HepG2 (cell line): ENCODE data around the gene TTLL7. TPM values are rescaled to one million over a fixed set of nuclear protein-coding genes. Genes with fewer than 3 reads are reported as not detected.
"Not testable (repeated sequence)": the region's sequence is repeated elsewhere in the genome, so short reads cannot be mapped to it uniquely, and the experiment has no call there.

Experiments used
- ATAC-seq: fragments of 200-7000 bp; cut with Tn5 transposase; 3 replicates; pipeline ENCODE4 v1.9.1; 2020; ENCODE audit warnings: mild to moderate bottlenecking, moderate library complexity
- BruUV-seq: library from RNA; stranded (reverse); fragments of 400-500 nt; replicated peaks from 2 replicates; lab custom pipeline; 2021; lab: Mats Ljungman, UMichigan
- CTCF ChIA-PET: fragments of 300-600 bp; formaldehyde crosslinking; extraction: SDS; loops from one replicate; lab custom pipeline; 2021; ENCODE audit warnings: low total read pairs, inconsistent platforms, low intra/inter-chr PET ratio; lab: Yijun Ruan, JAX
- POLR2A ChIA-PET: fragments of 350-600 bp; sonication (Branson Sonifier 250); formaldehyde crosslinking; loops from one replicate; lab custom pipeline; 2020; ENCODE audit warnings: antibody characterized with exemption, inconsistent platforms; lab: Yijun Ruan, JAX
- DNase-seq: peaks from one replicate; pipeline ENCODE4 v3.0.0-alpha.2; 2015; ENCODE audit warnings: low spot score
- FAIRE-seq: peaks from 3 replicates; lab custom pipeline; 2011; peaks lifted over from hg19 to GRCh38; lab: Jason Lieb, UNC
- H2AFZ ChIP-seq: one replicate; pipeline ENCODE4 v1.6.1; 2011; ENCODE audit warnings: low read length, inconsistent platforms
- H3K27ac ChIP-seq: fragments of 300-600 bp; 3 replicates; pipeline ENCODE4 v1.8.0; 2011; ENCODE audit warnings: mixed run types, mild to moderate bottlenecking, mixed read lengths, low read length, inconsistent platforms; ENCODE audit not compliant: insufficient read depth; ENCODE audit errors: extremely low read length
- H3K27me3 ChIP-seq, 2 experiments: fragments of 200-600 bp in 1 of 2; 2 replicates in 1 of 2; 3 replicates in 1 of 2; pipeline versions ENCODE4 v1.6.0 to v1.8.0; 2011; ENCODE audit warnings: low read length in 2 of 2, mild to moderate bottlenecking in 2 of 2, moderate library complexity in 2 of 2, inconsistent platforms in 1 of 2; ENCODE audit not compliant: insufficient read depth in 2 of 2, control insufficient read depth in 1 of 2
- H3K36me3 ChIP-seq, 2 experiments: fragments of 200-600 bp in 1 of 2; replicated peaks in 1 of 2; 2 replicates in 1 of 2; 3 replicates in 1 of 2; pipeline versions ENCODE4 v1.5.1 to v1.8.0; 2011; ENCODE audit warnings: low read length in 2 of 2, inconsistent platforms in 1 of 2; ENCODE audit not compliant: insufficient read depth in 2 of 2, control insufficient read depth in 1 of 2
- H3K4me1 ChIP-seq: 2 replicates; pipeline ENCODE4 v1.5.1; 2012; ENCODE audit warnings: low read length, inconsistent platforms; ENCODE audit not compliant: insufficient read depth
- H3K4me2 ChIP-seq: 2 replicates; pipeline ENCODE4 v1.6.0; 2011; ENCODE audit warnings: low read depth, low read length, inconsistent platforms
- H3K4me3 ChIP-seq, 3 experiments: fragments of 200-600 bp in 1 of 3; sonication (generic), shearing (Covaris generic) in 1 of 3; replicated peaks in 1 of 3; 2 replicates each; pipeline ENCODE4 v1.5.1; 2011 to 2016; ENCODE audit warnings: low read length in 3 of 3, inconsistent platforms in 2 of 3, low read depth in 2 of 3, mild to moderate bottlenecking in 2 of 3, control low read depth in 1 of 3, mixed read lengths in 1 of 3; ENCODE audit not compliant: insufficient read depth in 1 of 3
- H3K79me2 ChIP-seq: one replicate; pipeline ENCODE4 v1.6.1; 2011; ENCODE audit warnings: low read length, inconsistent platforms; ENCODE audit not compliant: insufficient read depth
- H3K9ac ChIP-seq: 2 replicates; pipeline ENCODE4 v1.6.0; 2011; ENCODE audit warnings: mild to moderate bottlenecking, low read depth, low read length, inconsistent platforms; ENCODE audit not compliant: insufficient read depth
- H3K9me3 ChIP-seq: 2 replicates; pipeline ENCODE4 v1.5.1; 2012; ENCODE audit warnings: mild to moderate bottlenecking, low read length
- H4K20me1 ChIP-seq: 2 replicates; pipeline ENCODE4 v1.6.0; 2011; ENCODE audit warnings: inconsistent platforms, mild to moderate bottlenecking, low read length, moderate library complexity; ENCODE audit not compliant: insufficient read depth
- FOXC1 ChIP-seq: sonication (generic); formaldehyde crosslinking; IDR thresholded peaks from 2 replicates; pipeline ENCODE4 v1.8.0; 2022; ENCODE audit warnings: mild to moderate bottlenecking, missing genetic modification reagents, borderline replicate concordance
- MAFF ChIP-seq: IDR thresholded peaks from 2 replicates; pipeline ENCODE4 v1.6.1; 2011; ENCODE audit warnings: low read depth, low read length, improper control_type of control experiment
- MAFK ChIP-seq, 2 experiments: IDR thresholded peaks in 1 of 2; conservative IDR thresholded peaks in 1 of 2; 2 replicates each; pipeline ENCODE4 v1.6.1; 2011; ENCODE audit warnings: improper control_type of control experiment in 2 of 2, low read length in 2 of 2
- PRPF4 ChIP-seq: fragments of 200-400 bp; formaldehyde crosslinking; IDR thresholded peaks from 2 replicates; pipeline ENCODE4 v1.6.1; 2016; ENCODE audit warnings: low read length, low read depth; ENCODE audit not compliant: poor library complexity, severe bottlenecking
- TBL1XR1 ChIP-seq: fragments of 150-350 bp; IDR thresholded peaks from 2 replicates; pipeline ENCODE4 v1.6.1; 2014; ENCODE audit warnings: borderline replicate concordance, low read length; ENCODE audit not compliant: partially characterized antibody
- WGBS: methylation state at CpG from one replicate; pipeline ENCODE4 v1.1.6; 2017; ENCODE audit warnings: low lambda C conversion rate; 5-methylcytosine and 5-hydroxymethylcytosine counted together
- in situ Hi-C: cut with HindIII; loops from 2 replicates; pipeline ENCODE4 v1.10.0; 2017; ENCODE audit warnings: low pct_unique_long_range_greater_than_20kb; ENCODE audit not compliant: extremely low pct_ligation_motif_present
- intact Hi-C: fragments of 100-400 bp; cut with micrococcal nuclease; formaldehyde crosslinking; loops from one replicate; pipeline ENCODE4 v1.10.0; 2022; ENCODE audit not compliant: unreplicated experiment
- polyA plus RNA-seq, 8 experiments: library from polyadenylated mRNA; depleted of rRNA in 3 of 8; stranded (reverse) in 7 of 8; unstranded in 1 of 8; fragments of >200 nt; fragmentation: Illumina TruSeq in 4 of 8; extraction: Trizol in 4 of 8; gene quantifications; 2 replicates each; pipeline versions ENCODE4 v1.2.1 to v1.2.3, GENCODE V29; 2011 to 2016; ENCODE audit warnings: low read depth in 4 of 8, missing spikeins in 1 of 8, mixed read lengths in 1 of 8; ENCODE audit not compliant: insufficient read depth in 1 of 8
- total RNA-seq, 5 experiments: library from RNA; depleted of rRNA; stranded (reverse); fragments of >200 nt; fragmentation: Illumina TruSeq; extraction: Trizol; gene quantifications; 2 replicates each; pipeline ENCODE4 v1.2.3, GENCODE V29; 2016; ENCODE audit warnings: low read depth in 1 of 5

Gene TTLL7
- total and polyA plus RNA-seq, 2 of the 13 experiments (the other 11 are each of a cell fraction or from before 2014, with no cell fraction given), result 0.07 to 0.22 TPM

DNA sequence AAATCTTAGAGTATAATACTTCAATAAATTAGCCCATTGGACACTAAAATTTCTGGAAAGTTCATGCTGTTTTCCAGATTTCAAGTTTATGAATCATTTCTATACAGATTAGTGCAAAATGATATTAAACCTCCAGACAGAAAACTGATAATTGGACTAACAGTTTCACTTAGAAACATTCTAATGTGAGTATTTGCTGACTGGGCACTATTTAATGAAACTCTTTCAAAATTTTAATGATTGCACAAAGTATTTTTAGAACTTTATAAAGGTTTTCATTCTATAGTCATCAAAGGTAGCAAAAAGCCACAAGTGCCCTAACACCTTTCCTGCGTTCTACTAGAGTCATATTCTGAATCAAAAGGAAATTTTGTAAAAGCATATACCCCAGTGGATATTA, 81.0 kb downstream of the TTLL7 start:
- 32% methylated on average over 1 of the region's 1 CpG for WGBS
- Histone ChIP-seq H3K4me3 (no peak overlapping the region), H3K9me3 (no peaks in the 10 kb centered on the region), H3K27ac (no peak overlapping the region), H3K9ac (no peak overlapping the region)
- POLR2A ChIA-PET, result no interaction called here
- ATAC-seq, result no peak
- TF ChIP-seq FOXC1 (CRISPR knock-in tag) (no peak), MAFF (peak; percentile 96), PRPF4 (no peak), TBL1XR1 (no peak), MAFK (conservative IDR thresholded peaks at IDR 0.05 in 1 of 2, IDR thresholded peaks at IDR 0.05 in 1 of 2; ENCODE audit: low read length in 2 of 2) (peak; percentile 94 to 98)
- TF ChIP-seq, all 625 proteins: peak for 2
- Histone ChIP-seq H3K4me1 (no peaks in the 10 kb centered on the region), H3K79me2 (no peaks in the 10 kb centered on the region), H3K27me3 (no peaks in the 10 kb centered on the region; a peak in 1 of 5 replicates), H3K36me3 (no peaks in the 10 kb centered on the region), H4K20me1 (no peaks in the 10 kb centered on the region), H3K4me2 (no peak overlapping the region), H2AFZ (no peak overlapping the region)
- CTCF ChIA-PET, result no interaction called here
- DNase-seq, result no peak
- in situ Hi-C loops (no loop called here), intact Hi-C loops (no loop called here)
- no peak for FAIRE-seq
- no TSS peak for BruUV-seq

DNA sequence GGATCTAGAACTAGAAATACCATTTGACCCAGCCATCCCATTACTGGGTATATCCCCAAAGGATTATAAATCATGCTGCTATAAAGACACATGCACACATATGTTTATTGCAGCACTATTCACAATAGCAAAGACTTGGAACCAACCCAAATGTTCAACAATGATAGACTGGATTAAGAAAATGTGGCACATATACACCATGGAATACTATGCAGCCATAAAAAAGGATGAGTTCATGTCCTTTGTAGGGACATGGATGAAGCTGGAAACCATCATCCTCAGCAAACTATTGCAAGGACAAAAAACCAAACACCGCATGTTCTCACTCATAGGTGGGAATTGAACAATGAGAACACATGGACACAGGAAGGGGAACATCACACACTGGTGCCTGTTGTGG, 82.8 kb downstream of the TTLL7 start:
- H3K4me3 ChIP-seq, intact Hi-C loops, H3K79me2 ChIP-seq, H3K36me3 ChIP-seq, CTCF ChIA-PET, H4K20me1 ChIP-seq, FAIRE-seq, H3K9me3 ChIP-seq, H2AFZ ChIP-seq, H3K27me3 ChIP-seq, DNase-seq, POLR2A ChIA-PET, H3K9ac ChIP-seq, ATAC-seq, BruUV-seq, H3K27ac ChIP-seq, in situ Hi-C loops, H3K4me2 ChIP-seq, H3K4me1 ChIP-seq: not testable (repeated sequence)
- WGBS, result no CpG with 5 or more reads among the region's 1 CpG
